C4-2B (cell line): Measurements from ENCODE around the gene PARD3B.

Experiments
- CTCF ChIP-seq: fragments of 450-650 bp; conservative IDR thresholded peaks from 2 replicates; pipeline ENCODE4 v1.5.1; 2017; ENCODE audit warnings: mild to moderate bottlenecking
- ZFX ChIP-seq: fragments of 450-650 bp; IDR thresholded peaks from 2 replicates; pipeline ENCODE4 v1.6.1; 2017

- TF ChIP-seq CTCF (no peak), ZFX (no peak)
These were observed 951.1 kb downstream of the PARD3B start for GRCh38 chr2:205496370-205496769.
